ENCODE data around the gene SLC2A4RG.

Gene SLC2A4RG, protein sequence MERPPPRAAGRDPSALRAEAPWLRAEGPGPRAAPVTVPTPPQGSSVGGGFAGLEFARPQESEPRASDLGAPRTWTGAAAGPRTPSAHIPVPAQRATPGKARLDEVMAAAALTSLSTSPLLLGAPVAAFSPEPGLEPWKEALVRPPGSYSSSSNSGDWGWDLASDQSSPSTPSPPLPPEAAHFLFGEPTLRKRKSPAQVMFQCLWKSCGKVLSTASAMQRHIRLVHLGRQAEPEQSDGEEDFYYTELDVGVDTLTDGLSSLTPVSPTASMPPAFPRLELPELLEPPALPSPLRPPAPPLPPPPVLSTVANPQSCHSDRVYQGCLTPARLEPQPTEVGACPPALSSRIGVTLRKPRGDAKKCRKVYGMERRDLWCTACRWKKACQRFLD

GRCh38 chr20:63739130-63740069 lies at the start of gene SLC2A4RG:
Gene SLC2A4RG (plus strand): TSS chr20:63739776. CDS start chr20:63739913, 137 bp downstream.
- DNase-seq (ENCODE audit: low read depth in 2 of 2, low spot score in 1 of 2): no peak

GRCh38 chr20:63690003-63690897 lies 49.3 kb upstream of the SLC2A4RG start:
- no peak for DNase-seq (ENCODE audit: low read depth in 2 of 2, low spot score in 1 of 2)

GRCh38 chr20:63690898-63691710 lies 48.5 kb upstream of the SLC2A4RG start:
- no peak for DNase-seq (ENCODE audit: low read depth in 2 of 2, low spot score in 1 of 2)

DNA sequence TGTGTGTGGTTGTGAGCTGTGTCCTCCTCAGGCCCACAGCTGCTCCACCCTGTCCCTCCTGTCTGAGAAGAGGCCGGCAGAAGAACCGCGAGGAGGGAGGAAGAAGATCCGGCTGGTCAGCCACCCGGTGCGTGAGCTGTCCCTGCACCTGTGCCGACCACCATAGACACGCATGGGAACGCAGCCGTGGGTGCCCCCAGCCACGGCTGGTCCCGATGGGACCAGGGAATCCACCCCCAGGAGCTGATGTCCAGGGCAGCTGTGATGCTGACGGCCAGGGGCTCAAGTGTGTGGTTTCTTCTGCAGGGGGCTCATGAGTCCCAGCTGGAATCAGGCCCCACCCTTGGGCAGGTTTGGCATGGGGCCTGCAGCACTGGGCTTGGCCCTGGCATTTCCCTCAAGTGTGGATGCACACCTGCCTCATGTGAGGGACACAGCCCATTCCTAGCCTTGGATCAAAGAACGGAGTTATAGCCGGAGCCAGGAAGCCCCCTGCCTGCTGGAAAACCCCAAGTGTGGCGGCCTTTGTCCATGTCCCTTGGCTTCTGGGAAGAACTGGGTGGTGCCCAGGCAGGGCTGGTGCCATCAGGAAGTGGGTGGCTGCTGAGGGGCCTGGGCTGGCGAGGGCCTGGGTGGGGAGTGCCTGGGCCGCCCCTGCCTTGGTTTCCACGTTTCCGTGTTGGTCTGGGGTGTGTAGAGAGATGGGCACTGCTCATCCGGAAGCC lies 47.7 kb upstream of the SLC2A4RG start:
- DNase-seq (ENCODE audit: low read depth in 2 of 2, low spot score in 1 of 2): no peak

GRCh38 chr20:63692436-63693082 lies 47.0 kb upstream of the SLC2A4RG start:
- no peak for DNase-seq (ENCODE audit: low read depth in 2 of 2, low spot score in 1 of 2)

GRCh38 chr20:63693083-63693732 lies 46.4 kb upstream of the SLC2A4RG start:
- no peak for DNase-seq (ENCODE audit: low read depth in 2 of 2, low spot score in 1 of 2)

- DNase-seq (ENCODE audit: low read depth in 2 of 2, low spot score in 1 of 2): no peak
Measured at GRCh38 chr20:63693733-63694583, 45.6 kb upstream of the SLC2A4RG start.

- DNase-seq (ENCODE audit: low read depth in 2 of 2, low spot score in 1 of 2): no peak
Measured at GRCh38 chr20:63694584-63695423, 44.8 kb upstream of the SLC2A4RG start.

- no peak for DNase-seq (ENCODE audit: low read depth in 2 of 2, low spot score in 1 of 2)
Measured at GRCh38 chr20:63695424-63696305, 43.9 kb upstream of the SLC2A4RG start.

- no peak for DNase-seq (ENCODE audit: low read depth in 2 of 2, low spot score in 1 of 2)
Measured at GRCh38 chr20:63696306-63696627, 43.3 kb upstream of the SLC2A4RG start.

DNA sequence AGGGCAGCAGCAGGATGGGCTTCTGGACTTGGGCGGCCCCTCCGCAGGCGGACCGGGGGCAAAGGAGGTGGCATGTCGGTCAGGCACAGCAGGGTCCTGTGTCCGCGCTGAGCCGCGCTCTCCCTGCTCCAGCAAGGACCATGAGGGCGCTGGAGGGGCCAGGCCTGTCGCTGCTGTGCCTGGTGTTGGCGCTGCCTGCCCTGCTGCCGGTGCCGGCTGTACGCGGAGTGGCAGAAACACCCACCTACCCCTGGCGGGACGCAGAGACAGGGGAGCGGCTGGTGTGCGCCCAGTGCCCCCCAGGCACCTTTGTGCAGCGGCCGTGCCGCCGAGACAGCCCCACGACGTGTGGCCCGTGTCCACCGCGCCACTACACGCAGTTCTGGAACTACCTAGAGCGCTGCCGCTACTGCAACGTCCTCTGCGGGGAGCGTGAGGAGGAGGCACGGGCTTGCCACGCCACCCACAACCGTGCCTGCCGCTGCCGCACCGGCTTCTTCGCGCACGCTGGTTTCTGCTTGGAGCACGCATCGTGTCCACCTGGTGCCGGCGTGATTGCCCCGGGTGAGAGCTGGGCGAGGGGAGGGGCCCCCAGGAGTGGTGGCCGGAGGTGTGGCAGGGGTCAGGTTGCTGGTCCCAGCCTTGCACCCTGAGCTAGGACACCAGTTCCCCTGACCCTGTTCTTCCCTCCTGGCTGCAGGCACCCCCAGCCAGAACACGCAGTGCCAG lies 42.8 kb upstream of the SLC2A4RG start, which contains the start of gene TNFRSF6B:
TSS of gene TNFRSF6B (plus strand) at position 25 of the 729 bp plus-strand sequence. CDS start at position 141, 116 bp downstream.
- no peak for DNase-seq (ENCODE audit: low read depth in 2 of 2, low spot score in 1 of 2)

GRCh38 chr20:63697357-63697867 lies 42.2 kb upstream of the SLC2A4RG start:
- no peak for DNase-seq (ENCODE audit: low read depth in 2 of 2, low spot score in 1 of 2)

- DNase-seq (ENCODE audit: low read depth in 2 of 2, low spot score in 1 of 2): no peak
Measured at GRCh38 chr20:63697868-63698545, 41.6 kb upstream of the SLC2A4RG start.

Measured in stimulated activated CD8-positive, alpha-beta memory T cell treated with anti-CD3 and anti-CD28 coated beads, Interleukin-4, amount 100 ng/mL, for 4 hours (primary cell).